Astrocyte of the spinal cord (primary cell): ENCODE data around the gene SMG6.
A peak's percentile ranks its signal among the peaks of the same experiment; 100 is the strongest.

Experiments used
- DNase-seq: peaks from one replicate; pipeline ENCODE4 v3.0.0; 2011; ENCODE audit warnings: low read depth, low spot score
- H3K4me3 ChIP-seq: 2 replicates; pipeline ENCODE4 v1.5.1; 2011; ENCODE audit warnings: low read depth, mild to moderate bottlenecking, low read length, moderate library complexity
- CTCF ChIP-seq: IDR thresholded peaks from 2 replicates; pipeline ENCODE4 v1.5.1; 2012; ENCODE audit warnings: low read depth, mild to moderate bottlenecking, low read length, inconsistent platforms
- in situ Hi-C: cut with HindIII; loops from 2 replicates; pipeline ENCODE4 v1.10.0; 2017; ENCODE audit warnings: low sequenced_read_pairs

Gene SMG6

GRCh38 chr17:2235792-2236366 lies 67.7 kb downstream of the SMG6 start:
- no peak overlapping the region for H3K4me3 ChIP-seq
- in situ Hi-C loops = no loop called here
- TF ChIP-seq CTCF = no peak
- DNase-seq = no peak

GRCh38 chr17:2235265-2235664 lies 68.3 kb downstream of the SMG6 start:
- no peak for TF ChIP-seq CTCF
- in situ Hi-C loops = no loop called here

GRCh38 chr17:2233441-2233947 lies 70.1 kb downstream of the SMG6 start:
- TF ChIP-seq CTCF = no peak
- no peak overlapping the region for H3K4me3 ChIP-seq
- in situ Hi-C loops = no loop called here
- DNase-seq = peak; percentile 85

More at GRCh38 chr17:2235265-2235664, 68.3 kb downstream of the SMG6 start:
- no peak overlapping the region for H3K4me3 ChIP-seq
- DNase-seq = no peak

GRCh38 chr17:2232244-2232638 lies 71.3 kb downstream of the SMG6 start:
- in situ Hi-C loops = no loop called here
- peak; percentile 88 for DNase-seq
- no peak overlapping the region for H3K4me3 ChIP-seq
- TF ChIP-seq CTCF = no peak

- in situ Hi-C loops = no loop called here
- TF ChIP-seq CTCF = no peak
- no peak overlapping the region for H3K4me3 ChIP-seq
- DNase-seq = no peak
Measured at GRCh38 chr17:2230877-2231276, 72.7 kb downstream of the SMG6 start.

GRCh38 chr17:2227025-2227699 lies 76.4 kb downstream of the SMG6 start:
- TF ChIP-seq CTCF = no peak
- no peak overlapping the region for H3K4me3 ChIP-seq
- DNase-seq = no peak
- in situ Hi-C loops = no loop called here
